Muscle layer of colon (tissue), 2 donors: ENCODE measurements around the gene SERPINB1.
"Not testable (repeated sequence)": the region's sequence is repeated elsewhere in the genome, so short reads cannot be mapped to it uniquely, and the experiment has no call there.

Experiments
- H3K27ac ChIP-seq: one replicate; pipeline ENCODE4 v1.7.0; 2013; ENCODE audit warnings: low read depth, mild to moderate bottlenecking, low read length, moderate library complexity
- H3K27me3 ChIP-seq, 2 donors: one replicate each; pipeline ENCODE4 v1.7.0; 2013; ENCODE audit warnings: low read length in 2 of 2, mild to moderate bottlenecking in 2 of 2; ENCODE audit not compliant: insufficient read depth in 2 of 2, control insufficient read depth in 1 of 2
- H3K36me3 ChIP-seq: one replicate; pipeline ENCODE4 v1.7.0; 2013; ENCODE audit warnings: mild to moderate bottlenecking, low read length; ENCODE audit not compliant: insufficient read depth
- H3K4me1 ChIP-seq: one replicate; pipeline ENCODE4 v1.7.0; 2013; ENCODE audit warnings: mild to moderate bottlenecking, low read length; ENCODE audit not compliant: insufficient read depth
- H3K4me3 ChIP-seq, 2 donors: one replicate each; pipeline ENCODE4 v1.7.0; 2013; ENCODE audit warnings: low read length in 2 of 2, low read depth in 1 of 2, mild to moderate bottlenecking in 1 of 2, moderate library complexity in 1 of 2
- H3K9ac ChIP-seq: one replicate; pipeline ENCODE4 v1.7.0; 2013; ENCODE audit warnings: low read length
- H3K9me3 ChIP-seq: one replicate; pipeline ENCODE4 v1.7.0; 2013; ENCODE audit warnings: mild to moderate bottlenecking, low read length
- donor health status: abdominal sarcoma.
- donor health status: Adenocarcinoma of cecum.

Gene SERPINB1

DNA sequence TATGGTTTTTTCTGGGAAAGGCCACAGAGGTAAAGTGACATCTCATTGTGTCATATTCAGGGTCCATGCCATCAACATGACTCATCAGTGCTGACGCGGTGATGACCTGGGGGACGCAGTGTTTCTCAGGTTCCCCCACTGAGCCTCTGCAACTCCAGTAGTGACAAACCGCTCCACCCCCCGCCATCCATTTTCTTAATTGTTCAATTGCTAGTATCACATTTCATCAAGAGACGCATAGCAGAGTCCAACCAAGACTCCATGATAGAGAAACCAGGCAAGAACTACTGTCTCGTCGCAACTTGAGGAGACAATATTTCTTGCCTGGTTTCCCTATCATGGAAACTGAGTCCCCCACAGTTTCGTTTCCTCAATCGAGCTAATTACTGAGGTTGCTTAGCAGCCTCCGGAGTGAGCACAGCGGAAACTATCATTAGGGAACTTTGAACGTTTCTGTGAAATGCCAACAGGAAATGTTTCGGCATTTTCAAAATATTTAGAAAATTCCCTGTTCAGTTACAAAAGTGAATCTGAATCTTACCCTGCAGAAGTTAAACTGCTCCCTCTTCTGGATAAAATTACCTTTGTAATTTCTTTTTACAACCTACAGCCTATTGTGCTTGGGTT lies 12.2 kb upstream of the SERPINB1 start:
- H3K9ac ChIP-seq: no peak overlapping the region
- H3K4me3 ChIP-seq: peak overlapping the region; percentile 7 to 61
- H3K4me1 ChIP-seq: peaks cover 11% of the 10 kb centered on the region
- H3K27me3 ChIP-seq: no peaks in the 10 kb centered on the region
- H3K27ac ChIP-seq: peak overlapping the region; percentile 3
- H3K9me3 ChIP-seq: no peaks in the 10 kb centered on the region
- H3K36me3 ChIP-seq: no peaks in the 10 kb centered on the region

- H3K4me3 ChIP-seq, H3K4me1 ChIP-seq, H3K36me3 ChIP-seq, H3K27me3 ChIP-seq, H3K9ac ChIP-seq, H3K9me3 ChIP-seq: not testable (repeated sequence)
- H3K27ac ChIP-seq: peak overlapping the region; percentile 3
These were observed 11.7 kb upstream of the SERPINB1 start for GRCh38 chr6:2853378-2853768.

DNA sequence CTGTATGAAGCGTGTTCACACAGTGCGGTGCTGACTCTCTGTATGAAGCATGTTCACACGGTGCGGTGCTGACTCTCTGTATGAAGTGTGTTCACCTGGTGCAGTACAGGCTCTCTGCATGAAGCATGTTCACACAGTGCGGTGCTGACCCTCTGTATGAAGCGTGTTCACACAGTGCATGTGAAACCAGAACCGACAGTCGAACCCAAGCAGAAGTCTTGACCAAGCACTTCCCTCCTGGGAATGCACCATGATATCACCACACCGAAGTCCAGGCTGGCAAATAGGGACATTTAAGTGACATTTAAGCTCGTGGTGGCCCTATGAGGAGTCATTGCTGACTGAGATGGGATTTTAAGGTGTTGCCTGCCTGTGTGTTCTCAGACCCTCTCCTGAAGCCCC lies 11.3 kb upstream of the SERPINB1 start:
- Histone ChIP-seq H3K9ac (no peak overlapping the region), H3K4me3 (no peak overlapping the region), H3K27ac (no peak overlapping the region), H3K9me3 (no peaks in the 10 kb centered on the region), H3K4me1 (peaks cover 6% of the 10 kb centered on the region), H3K36me3 (no peaks in the 10 kb centered on the region), H3K27me3 (no peaks in the 10 kb centered on the region)

DNA sequence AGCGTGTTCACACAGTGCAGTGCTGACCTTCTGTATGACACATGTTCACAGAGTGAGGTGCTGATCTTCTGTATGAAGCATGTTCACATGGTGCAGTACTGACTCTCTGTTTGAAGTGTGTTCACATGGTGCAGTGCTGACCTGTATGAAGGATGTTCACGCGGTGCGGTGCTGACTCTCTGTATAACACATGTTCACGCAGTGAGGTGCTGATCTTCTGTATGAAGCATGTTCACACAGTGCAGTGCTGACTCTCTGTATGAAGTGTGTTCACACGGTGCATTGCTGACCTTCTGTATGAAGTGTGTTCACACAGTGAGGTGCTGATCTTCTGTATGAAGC lies 10.8 kb upstream of the SERPINB1 start:
- no peak overlapping the region for H3K4me3 ChIP-seq
- H3K27ac ChIP-seq: no peak overlapping the region
- no peak overlapping the region for H3K9ac ChIP-seq
- no peaks in the 10 kb centered on the region for H3K36me3 ChIP-seq
- peaks cover 6% of the 10 kb centered on the region for H3K4me1 ChIP-seq
- H3K27me3 ChIP-seq: no peaks in the 10 kb centered on the region
- no peaks in the 10 kb centered on the region for H3K9me3 ChIP-seq

GRCh38 chr6:2851727-2852513 lies 10.3 kb upstream of the SERPINB1 start:
- Histone ChIP-seq H3K4me3 (no peak overlapping the region), H3K4me1 (peaks cover 8% of the 10 kb centered on the region)

DNA sequence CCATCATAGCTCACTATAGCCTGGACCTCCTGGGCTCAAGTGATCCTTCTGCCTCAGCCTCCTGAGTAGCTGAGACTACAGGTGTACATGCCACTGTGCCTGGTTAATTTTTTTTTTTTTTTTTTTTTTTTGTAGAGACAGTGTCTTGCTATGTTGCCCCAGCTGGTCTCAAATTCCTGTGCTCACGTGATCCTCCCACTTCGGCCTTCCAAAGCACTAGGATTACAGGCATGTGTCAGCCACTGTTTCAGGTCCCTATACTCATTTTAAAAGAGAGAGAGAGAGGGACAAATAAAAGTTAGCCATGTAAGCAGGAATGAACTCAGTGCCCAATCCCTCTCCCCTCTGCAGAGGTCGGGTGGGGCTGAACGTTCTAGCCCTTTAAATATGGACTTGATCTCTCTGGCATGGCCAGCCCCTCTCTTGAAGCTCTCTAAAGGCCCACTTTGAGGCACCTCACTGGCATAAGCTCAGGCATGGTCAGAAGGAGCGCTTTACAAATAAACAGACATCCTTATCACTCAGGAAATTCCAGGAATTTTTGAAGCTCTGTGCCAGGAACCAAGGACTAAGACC lies 9.0 kb upstream of the SERPINB1 start:
- H3K36me3 ChIP-seq: no peaks in the 10 kb centered on the region
- H3K9me3 ChIP-seq: no peaks in the 10 kb centered on the region
- no peaks in the 10 kb centered on the region for H3K27me3 ChIP-seq
- no peak overlapping the region for H3K4me3 ChIP-seq
- H3K9ac ChIP-seq: no peak overlapping the region
- H3K4me1 ChIP-seq: peaks cover 14% of the 10 kb centered on the region
- no peak overlapping the region for H3K27ac ChIP-seq

More at GRCh38 chr6:2851727-2852513, 10.3 kb upstream of the SERPINB1 start:
- Histone ChIP-seq H3K9ac (no peak overlapping the region), H3K36me3 (no peaks in the 10 kb centered on the region), H3K9me3 (no peaks in the 10 kb centered on the region), H3K27me3 (no peaks in the 10 kb centered on the region), H3K27ac (no peak overlapping the region)

DNA sequence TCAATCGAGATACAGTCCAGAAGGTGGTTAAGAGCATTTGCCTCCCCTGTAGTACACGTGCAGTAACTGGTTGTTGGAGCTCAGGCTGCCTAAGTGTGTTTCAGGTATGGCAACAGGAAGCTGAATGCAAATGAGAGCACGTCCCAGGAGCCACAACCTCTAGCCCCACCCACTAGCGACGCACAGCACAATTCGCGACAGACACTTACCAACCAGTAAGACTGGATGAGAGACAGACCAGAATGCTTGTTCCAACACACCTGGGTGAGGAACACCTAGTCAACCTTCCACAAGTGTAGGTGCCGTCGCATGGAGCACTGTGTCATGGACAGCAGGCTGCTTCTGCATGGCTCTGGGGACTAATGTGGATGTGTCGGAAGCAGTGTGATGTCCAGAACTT lies 7.2 kb upstream of the SERPINB1 start:
- Histone ChIP-seq H3K27me3 (no peaks in the 10 kb centered on the region), H3K4me1 (peaks cover 12% of the 10 kb centered on the region), H3K9ac (no peak overlapping the region), H3K27ac (no peak overlapping the region), H3K4me3 (no peak overlapping the region), H3K9me3 (no peaks in the 10 kb centered on the region), H3K36me3 (no peaks in the 10 kb centered on the region)

GRCh38 chr6:2845880-2846208 lies 4.2 kb upstream of the SERPINB1 start:
- no peaks in the 10 kb centered on the region for H3K36me3 ChIP-seq
- H3K9ac ChIP-seq: no peak overlapping the region
- no peaks in the 10 kb centered on the region for H3K27me3 ChIP-seq
- no peak overlapping the region for H3K27ac ChIP-seq
- no peak overlapping the region for H3K4me3 ChIP-seq
- no peaks in the 10 kb centered on the region for H3K9me3 ChIP-seq
- peaks cover 13% of the 10 kb centered on the region for H3K4me1 ChIP-seq

DNA sequence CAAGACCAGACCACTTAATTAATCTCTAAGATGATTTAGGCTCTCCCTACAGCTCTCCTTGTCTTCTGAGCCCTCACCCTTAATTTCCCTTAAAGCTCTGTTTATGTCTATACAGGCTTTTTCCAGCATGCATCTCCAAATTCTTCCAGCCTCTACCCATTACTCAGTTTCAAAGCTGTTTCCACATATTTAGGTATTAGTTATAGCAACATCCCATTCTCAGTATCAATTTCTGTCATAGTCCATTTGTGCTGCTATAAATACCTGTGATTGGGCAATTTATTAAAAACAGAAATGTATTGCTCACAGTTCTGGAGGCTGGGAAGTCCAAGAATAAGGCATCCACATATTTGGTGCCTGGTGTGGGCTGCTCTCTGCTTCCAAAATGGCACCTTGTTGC lies 2.3 kb upstream of the SERPINB1 start:
- peaks cover 30% of the 10 kb centered on the region for H3K4me1 ChIP-seq
- H3K36me3 ChIP-seq: peaks cover 6% of the 10 kb centered on the region
- no peak overlapping the region for H3K27ac ChIP-seq
- H3K4me3 ChIP-seq: no peak overlapping the region
- no peaks in the 10 kb centered on the region for H3K9me3 ChIP-seq
- no peaks in the 10 kb centered on the region for H3K27me3 ChIP-seq
- no peak overlapping the region for H3K9ac ChIP-seq

- no peak overlapping the region for H3K27ac ChIP-seq
- H3K9ac ChIP-seq: no peak overlapping the region
- H3K4me1 ChIP-seq: peaks cover 30% of the 10 kb centered on the region
- no peaks in the 10 kb centered on the region for H3K27me3 ChIP-seq
- no peaks in the 10 kb centered on the region for H3K9me3 ChIP-seq
- no peak overlapping the region for H3K4me3 ChIP-seq
- peaks cover 8% of the 10 kb centered on the region for H3K36me3 ChIP-seq
These were observed 1.6 kb upstream of the SERPINB1 start for GRCh38 chr6:2843138-2843740.

DNA sequence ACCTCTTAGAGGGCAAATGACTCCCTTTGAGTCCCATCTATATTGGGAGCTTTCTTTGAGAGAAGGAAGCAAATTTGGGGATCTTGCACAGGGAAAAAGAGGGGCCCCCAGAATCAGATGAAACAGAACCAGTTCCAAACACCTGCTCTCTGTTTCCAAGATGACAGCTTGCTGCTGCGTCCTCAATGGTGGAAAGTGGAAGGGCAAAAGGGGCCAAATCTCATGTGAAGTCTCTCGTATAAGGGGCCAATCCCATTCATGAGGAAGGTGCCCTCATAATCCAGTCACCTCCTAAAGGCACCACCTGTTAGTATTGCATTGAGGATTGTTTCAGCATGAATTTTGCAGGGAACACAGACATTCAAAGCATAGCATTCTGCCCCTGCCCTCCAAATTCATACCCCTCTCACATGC lies 483 bp upstream of the SERPINB1 start:
- Histone ChIP-seq H3K9ac (no peak overlapping the region), H3K4me3 (peak overlapping the region; percentile 62 to 84), H3K27me3 (no peaks in the 10 kb centered on the region), H3K4me1 (peaks cover 30% of the 10 kb centered on the region), H3K9me3 (no peaks in the 10 kb centered on the region), H3K27ac (peak overlapping the region; percentile 93), H3K36me3 (peaks cover 15% of the 10 kb centered on the region)
